Dedifferentiated amniotic fluid mesenchymal stem cell (primary cell): ENCODE results near the gene C16orf92.
A peak's percentile ranks its signal among the peaks of the same experiment; 100 is the strongest.

Experiments used
- DNase-seq: peaks from one replicate; pipeline ENCODE4 v3.0.0-alpha.2; 2016; ENCODE audit errors: extremely low spot score

C16orf92 gene

GRCh38 chr16:29989111-29989858 lies 33.7 kb upstream of the C16orf92 start:
- DNase-seq, result no peak

GRCh38 chr16:29990034-29990433 lies 33.0 kb upstream of the C16orf92 start:
- DNase-seq, result no peak

DNA sequence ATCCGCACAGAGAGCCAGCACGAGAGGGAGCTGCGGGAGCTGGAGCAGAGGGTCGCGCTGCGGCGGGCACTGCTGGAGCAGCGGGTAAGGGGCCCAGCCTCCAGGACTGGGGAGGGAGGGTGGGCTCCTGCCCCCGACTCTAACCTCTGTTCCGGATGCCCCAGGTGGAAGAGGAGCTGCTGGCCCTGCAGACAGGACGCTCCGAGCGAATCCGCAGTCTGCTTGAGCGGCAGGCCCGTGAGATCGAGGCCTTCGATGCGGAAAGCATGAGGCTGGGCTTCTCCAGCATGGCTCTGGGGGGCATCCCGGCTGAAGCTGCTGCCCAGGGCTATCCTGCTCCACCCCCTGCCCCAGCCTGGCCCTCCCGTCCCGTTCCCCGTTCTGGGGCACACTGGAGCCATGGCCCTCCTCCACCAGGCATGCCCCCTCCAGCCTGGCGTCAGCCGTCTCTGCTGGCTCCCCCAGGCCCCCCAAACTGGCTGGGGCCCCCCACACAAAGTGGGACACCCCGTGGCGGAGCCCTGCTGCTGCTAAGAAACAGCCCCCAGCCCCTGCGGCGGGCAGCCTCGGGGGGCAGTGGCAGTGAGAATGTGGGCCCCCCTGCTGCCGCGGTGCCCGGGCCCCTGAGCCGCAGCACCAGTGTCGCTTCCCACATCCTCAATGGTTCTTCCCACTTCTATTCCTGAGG lies 32.0 kb upstream of the C16orf92 start:
- DNase-seq, result no peak

GRCh38 chr16:29991571-29991904 lies 31.5 kb upstream of the C16orf92 start:
- no peak for DNase-seq

DNA sequence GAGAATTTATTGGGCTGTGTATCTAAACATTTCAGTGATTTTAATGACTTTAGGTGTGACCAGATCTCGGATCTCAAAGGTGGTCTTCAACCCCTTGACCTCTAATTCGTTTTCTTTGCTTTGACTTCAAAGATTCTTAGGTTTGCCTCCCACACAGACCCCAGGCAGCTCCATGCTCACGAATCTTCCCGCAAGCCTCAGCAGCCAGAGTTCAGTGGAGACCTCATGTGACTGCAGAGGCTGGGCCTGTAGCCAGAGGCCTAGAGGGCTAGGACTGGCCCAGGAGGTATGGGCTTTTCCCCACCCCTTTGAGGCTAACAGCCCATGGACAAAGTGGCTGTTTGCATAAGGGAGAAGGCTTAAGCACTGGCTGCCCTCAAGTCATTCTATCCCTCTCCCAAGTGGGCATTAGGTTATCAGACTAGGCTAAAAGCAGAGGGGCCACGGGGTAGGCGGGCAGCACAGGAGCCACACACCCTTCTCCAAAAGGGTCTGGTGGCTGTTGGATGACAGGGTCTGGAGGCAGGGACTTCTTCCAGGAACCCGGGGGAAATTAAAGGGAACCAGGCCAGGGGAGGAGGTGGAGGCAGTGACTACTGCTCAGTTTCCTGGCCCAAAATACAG lies 30.5 kb upstream of the C16orf92 start:
- no peak for DNase-seq

- no peak for DNase-seq
These were observed 29.7 kb upstream of the C16orf92 start for GRCh38 chr16:29993191-29993902.

DNA sequence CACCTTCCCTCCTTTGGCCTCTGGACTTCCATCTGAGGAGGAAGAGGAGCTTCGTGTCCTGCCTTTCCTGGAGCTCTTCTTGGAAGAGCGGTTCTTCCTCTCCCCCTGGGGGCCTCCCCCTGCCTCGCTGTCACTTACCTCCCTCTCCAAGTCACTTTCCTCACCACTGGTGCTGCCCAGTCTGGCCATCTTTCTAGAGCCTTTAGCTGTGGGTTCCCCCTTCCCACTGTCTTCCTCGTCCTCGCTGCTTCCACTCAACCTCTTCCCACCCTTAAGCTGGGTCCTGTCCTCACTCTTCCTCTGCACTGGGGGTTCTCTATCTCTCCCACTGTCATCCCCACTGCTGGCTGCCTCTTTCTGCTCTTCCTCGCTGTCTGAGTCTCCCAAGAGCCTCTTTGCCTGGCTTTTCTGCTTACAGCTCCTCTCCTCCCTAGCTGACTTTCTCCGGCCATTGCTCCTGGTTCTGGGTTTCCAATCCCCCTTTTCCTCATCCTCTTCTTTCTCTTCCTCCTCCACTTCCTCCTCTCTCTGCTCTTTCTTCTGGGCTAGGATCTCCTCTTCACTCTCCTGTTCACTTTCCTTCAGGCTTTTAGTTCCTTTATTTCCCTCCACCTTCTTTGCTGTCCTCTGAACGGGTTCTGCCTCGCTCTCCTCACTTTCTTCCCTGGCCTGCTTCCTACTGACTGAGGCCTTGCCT lies 28.9 kb upstream of the C16orf92 start:
- DNase-seq, result no peak

DNA sequence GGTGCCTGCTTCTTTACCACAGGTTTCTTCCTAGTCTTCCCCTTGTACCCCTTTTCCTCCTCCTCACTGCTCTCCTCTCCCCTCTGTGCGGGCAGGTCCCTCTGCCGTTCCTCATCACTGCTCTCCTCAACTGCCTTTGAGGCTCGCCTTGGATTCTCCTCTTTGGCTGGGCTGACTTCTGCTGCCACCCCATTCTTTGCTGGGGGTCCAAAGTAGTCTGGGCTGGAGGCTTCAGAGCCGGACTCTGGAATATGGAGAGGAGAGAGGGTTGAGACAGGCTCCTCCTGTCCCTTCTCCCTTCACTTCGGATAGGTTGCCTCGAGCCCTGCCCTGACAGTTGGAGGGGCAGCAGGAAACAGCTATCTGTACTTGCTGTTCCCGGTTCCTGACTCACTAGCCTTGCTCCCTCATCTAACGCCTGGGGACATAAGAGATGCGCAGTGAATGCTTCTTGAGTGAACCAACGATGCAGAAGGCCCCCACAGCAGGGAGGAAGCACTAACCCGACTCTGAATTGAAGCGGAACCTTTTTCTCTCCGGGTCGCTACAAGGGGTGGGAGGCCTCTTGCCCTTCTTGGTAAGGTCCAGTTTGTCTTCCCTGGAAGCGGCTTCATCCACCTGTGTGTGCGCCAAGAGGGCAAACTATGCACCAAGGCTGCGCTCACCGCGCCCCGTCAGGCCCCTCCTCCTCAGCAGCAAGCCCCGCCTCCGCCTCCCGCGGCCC lies 28.2 kb upstream of the C16orf92 start:
- no peak for DNase-seq

- DNase-seq, result peak; percentile 58
These were observed 27.6 kb upstream of the C16orf92 start, which contains the start of gene HIRIP3 for GRCh38 chr16:29995324-29995910. TSS of gene HIRIP3 (minus strand) at chr16:29995617. CDS start at chr16:29995605, 12 bp downstream.

GRCh38 chr16:29995911-29996765 lies 26.9 kb upstream of the C16orf92 start, which contains the start of gene INO80E:
TSS of gene INO80E (plus strand) at chr16:29996241. CDS start at chr16:29996311, 70 bp downstream.
- peak; percentile 94 for DNase-seq

GRCh38 chr16:29996766-29997250 lies 26.2 kb upstream of the C16orf92 start:
- DNase-seq, result no peak

GRCh38 chr16:29999605-30000004 lies 23.4 kb upstream of the C16orf92 start:
- DNase-seq, result no peak

GRCh38 chr16:30000735-30001631 lies 22.0 kb upstream of the C16orf92 start:
- DNase-seq, result no peak

DNA sequence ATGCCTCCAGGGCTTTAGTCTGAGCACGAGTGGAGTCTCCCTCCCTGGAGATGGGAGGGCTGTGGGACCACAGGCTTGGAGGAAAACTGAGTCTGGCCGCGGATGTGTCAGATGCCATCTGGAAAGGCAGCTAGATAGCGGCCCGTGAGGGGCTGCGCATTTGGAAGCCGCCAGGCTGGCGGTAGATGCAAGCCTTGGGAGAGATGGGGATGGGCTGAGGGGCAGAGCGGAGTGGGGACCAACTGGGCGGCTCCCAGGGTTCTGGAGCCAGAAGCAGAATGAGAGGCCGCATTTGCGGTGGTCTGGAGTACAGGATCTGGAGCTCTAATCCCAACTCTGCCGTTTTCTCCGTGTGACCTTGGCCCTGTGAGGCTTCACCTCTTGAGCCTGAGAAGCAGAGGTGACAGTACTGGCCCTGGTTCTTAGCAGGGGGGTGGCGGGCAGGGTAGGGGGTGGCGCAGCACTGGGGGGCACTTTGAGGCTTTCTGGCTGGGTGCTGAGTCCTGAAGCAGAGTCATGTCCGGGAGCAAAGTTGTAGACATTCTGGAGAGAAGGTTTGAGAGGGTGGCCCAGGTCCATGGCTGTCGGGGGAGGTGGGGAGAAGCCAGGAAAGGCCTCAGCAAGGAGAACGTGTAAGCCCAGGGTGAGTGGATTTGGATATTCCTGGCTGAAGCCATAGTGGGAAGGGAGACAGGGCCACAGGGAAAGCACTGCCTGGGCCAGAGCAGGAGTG lies 20.2 kb upstream of the C16orf92 start:
- no peak for DNase-seq

- no peak for DNase-seq
These were observed 19.2 kb upstream of the C16orf92 start for GRCh38 chr16:30003670-30004423.

GRCh38 chr16:30004424-30004776 lies 18.6 kb upstream of the C16orf92 start:
- DNase-seq, result no peak

DNA sequence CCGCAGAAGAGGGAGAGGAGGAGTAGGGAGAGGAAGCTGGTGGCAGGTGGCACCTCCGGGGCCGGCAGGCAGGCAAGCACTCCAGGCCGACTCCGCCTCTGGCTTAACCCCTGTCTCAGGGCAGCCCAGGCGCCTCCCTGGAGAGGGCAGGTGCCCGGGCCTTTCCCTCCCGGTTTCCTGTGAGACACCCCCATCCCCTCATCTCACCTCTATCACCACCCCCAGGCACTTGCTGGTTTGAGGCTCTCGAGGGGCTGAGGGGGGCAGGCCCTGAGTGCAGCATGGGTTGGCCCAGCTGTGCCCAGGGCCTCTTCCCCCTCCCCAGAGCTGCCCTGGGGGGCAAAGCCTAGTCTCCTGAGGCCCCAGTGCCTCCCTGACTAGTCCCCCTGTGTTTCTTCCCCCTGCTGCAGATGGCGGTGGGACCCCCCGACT lies 18.2 kb upstream of the C16orf92 start:
- DNase-seq, result no peak
